HuH-7.5 (cell line): ENCODE results near the gene BLOC1S1.

Experiments used
- DNase-seq: peaks from one replicate; pipeline ENCODE4 v3.0.0; 2011; ENCODE audit warnings: low spot score

The BLOC1S1 gene

DNA sequence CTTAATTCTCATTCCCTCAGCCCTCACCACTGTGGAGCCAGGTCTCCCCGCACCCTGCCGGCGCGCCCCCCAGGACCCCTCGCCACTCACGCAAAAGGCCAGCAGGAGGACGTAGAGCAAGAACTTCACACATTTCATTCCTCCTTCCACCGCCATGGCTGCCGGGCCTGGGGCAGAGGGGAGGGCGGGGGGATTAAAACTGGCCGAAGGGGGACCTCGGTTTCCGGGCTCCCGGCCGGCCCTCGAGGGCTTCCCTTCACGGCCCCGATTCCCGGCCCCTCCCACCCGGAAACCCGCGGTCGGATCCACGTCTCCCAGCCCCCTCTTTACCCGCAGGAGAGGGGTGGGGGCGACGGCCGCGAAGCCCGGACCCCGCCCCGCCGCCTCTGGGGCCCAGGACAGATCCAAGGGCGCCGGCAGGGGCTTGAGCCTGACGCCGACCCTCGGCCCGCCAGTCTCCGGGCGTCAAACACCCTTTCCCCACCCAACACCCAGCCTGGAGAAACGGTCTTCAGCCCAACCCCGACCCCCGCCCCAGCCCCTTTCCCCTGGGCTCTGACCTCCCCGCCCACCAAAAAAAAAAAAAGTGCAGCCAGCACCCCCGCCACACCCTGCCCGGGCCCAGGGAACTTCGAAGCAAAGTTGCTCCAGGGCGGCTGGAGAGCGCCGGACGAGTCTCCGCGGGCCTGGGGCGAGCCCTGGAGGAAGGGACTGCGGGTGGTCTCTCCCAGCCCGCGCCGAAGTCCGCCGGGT is 12.5 kb downstream of the BLOC1S1 start:
- DNase-seq, result no peak

DNA sequence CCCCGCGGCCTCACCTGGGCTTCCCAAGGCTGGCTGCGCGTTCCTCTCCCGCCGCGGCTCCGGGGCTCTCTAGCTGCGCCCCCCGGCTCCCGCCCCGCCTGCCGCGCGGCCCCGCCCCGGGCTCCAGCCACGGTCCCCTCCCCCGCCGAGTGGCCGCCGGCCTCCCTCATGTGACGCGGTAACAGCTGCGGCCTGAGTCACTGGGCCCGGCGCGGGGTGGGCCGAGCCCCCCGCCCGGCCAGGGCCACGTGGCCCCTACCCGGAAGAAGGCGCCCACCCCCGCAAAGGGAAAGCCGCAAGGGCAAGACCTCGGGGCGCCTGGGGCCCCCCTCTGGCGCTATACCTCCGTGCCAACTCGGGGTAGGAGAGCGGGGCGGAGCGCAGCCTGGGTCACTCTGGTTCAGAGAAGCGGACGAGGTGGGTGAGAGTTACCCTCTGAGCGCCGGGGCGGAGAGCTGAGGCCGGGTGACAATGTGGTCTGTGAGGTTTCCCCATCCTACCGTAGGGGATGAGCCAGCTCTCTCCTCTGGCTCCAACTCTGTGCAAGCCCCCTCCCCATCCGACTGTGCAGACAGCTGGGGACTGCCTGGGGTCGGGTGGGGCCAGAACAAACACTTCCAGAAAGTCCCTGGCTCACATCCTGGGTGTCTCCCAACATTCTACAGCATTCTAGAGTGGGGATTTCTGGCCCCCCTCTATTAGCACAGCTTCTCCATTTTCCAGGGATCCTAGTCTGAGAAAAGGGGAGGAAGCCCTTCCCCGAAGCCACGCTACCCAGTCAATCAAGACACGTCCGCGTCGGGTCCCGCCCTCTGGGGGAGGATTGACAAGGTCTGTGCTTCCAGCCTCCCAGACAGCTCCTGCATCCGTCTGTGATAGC is 13.3 kb downstream of the BLOC1S1 start, which contains the start of gene CD63:
TSS of gene CD63 (minus strand) at position 71 of the 880 bp plus-strand sequence. CDS start 668 bp downstream, outside the sequence.
- peak; percentile 96 for DNase-seq

DNA sequence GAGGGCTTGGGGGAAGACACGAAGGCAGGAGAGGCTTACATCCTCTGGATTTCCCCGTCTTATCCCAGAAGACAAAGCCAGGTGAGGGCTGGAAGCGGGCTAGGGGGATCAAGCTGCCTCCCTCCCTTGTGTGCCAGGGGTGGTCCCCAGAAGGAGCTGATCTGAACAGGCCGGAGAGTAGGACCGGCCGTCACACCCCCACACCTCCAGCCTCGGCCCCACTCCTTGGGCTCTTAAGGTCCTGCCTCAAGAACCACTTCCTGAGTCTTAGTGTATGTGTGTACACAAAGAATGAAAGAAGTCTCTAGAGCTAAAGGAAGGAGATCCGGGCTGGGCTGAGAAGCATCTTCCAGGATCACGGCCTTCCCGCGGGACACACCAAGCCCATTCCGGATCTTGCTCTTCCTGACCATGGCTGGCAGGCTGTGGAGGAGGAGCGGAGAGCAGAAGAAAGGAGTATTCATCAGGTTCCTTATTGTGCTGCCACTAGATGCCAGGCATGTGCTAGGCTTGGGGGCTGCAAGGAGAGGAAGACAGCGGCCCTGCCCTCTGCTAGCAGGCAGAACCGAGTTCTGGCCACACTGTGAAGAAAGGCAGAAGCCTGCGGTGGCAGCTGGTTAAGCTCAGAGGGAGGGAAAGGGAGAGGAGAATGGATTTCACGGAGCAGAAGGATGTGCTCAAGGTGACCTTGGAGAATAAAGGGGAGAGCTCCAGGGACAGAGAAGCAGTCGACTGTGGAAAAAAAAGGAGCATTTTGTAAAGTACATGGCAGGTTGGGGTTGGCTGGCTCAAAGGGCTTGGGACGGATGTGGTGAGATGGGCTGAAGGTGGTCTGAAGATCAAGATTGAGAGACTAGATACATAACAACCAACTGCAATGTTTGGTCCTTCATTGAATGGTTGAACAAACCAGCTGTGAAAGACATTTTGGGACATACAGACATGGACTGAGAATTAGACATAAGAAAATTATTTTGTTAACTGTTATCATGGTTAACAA is 14.3 kb downstream of the BLOC1S1 start:
- DNase-seq, result no peak

DNA sequence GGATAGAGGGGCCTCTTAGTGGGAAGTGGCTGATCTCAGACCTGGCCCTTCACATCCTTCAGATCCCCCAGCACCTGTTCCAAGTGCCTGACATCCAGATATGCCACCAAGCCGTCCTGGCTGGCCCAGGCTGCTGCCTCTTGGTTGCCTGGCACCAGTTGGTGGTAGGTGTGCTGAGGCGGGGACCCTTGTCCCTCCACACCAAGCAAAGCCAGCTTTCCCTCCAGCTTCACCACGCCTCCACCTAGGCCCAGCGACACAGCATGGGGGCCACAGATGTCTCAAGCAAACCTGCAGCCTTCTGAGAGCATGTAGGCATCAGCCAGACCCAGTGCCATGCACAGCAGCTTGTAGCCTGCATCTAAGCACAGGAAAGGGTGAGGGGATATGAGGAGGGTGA is 16.4 kb downstream of the BLOC1S1 start:
- DNase-seq, result no peak

DNA sequence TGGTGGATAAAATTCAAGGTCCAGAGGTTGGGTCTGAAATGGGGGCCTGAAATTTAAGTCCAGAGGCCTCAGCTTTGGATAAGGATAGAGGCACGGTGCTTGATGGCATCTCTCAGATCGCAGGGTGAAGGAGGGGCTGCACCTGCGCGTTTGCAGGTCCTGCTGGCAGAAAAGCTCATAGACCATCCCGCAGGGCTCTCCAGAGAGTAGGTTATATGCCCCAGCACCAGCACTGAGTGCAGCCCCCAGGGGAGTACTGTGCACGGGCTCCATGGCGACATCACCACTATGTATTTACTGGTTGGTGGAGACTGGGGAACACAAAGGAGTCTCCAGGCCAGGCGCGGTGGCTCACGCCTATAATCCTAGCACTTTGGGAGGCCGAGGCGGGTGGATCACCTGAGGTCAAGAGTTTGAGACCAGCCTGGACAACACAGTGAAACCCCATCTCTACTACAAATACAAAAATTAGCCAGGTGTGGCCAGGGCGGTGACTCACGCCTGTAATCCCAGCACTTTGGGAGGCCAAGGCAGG is 17.2 kb downstream of the BLOC1S1 start:
- no peak for DNase-seq

DNA sequence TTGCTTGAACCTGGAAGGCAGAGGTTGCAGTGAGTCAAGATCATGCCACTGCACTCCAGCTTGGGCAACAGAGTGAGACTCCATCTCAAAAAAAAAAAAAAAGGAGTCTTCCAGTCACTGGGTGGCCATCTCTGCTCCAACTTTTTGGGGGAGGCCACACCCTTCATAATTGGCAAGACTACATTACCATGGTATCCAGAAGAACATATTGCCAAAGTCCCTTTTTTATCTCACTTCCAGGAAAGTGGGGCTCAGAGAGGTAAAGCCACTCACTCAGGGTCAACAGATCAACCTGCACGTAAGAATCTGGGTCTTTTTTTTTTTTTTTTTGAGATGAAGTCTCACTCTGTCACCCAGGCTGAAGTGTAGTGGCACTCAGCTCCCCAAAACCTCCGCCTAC is 18.0 kb downstream of the BLOC1S1 start:
- no peak for DNase-seq

DNA sequence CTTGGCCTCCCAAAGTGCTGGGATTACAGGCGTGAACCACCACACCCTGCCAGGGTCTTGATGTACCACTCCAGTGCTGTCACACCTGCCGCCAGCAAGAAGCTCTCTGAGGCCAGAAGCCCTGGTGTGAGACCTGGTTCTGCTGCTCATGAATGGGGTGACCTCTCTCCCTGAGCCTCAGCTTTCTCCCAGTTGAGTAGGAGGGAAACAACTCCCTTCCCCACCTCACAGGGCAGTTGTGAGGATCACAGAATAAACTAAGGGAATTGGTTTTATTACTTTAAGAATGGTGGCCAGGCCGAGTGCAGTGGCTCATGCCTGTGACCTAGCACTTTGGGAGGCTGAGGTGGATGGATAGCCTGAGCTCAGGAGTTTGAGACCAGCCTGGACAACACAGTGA is 18.7 kb downstream of the BLOC1S1 start:
- DNase-seq, result no peak

DNA sequence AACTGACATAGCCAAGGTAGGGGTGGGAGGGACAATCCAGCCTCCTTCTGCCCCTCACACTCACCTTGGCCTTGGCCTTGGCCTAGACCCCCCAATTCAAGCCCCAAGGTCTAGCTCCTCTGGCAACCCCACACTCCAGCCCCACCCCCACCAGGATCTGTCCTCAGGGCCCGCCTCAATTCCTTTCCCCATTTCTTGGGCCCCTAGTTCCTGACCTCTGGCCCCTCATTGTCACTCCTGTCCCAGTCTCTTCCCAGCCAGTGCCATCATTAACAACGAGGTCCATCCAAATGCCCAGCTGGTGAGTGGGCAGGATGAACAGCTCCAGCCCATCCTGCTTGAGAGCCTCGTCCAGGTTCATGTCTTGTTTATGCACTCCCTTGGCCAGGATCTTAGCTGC is 20.2 kb downstream of the BLOC1S1 start:
- no peak for DNase-seq

DNA sequence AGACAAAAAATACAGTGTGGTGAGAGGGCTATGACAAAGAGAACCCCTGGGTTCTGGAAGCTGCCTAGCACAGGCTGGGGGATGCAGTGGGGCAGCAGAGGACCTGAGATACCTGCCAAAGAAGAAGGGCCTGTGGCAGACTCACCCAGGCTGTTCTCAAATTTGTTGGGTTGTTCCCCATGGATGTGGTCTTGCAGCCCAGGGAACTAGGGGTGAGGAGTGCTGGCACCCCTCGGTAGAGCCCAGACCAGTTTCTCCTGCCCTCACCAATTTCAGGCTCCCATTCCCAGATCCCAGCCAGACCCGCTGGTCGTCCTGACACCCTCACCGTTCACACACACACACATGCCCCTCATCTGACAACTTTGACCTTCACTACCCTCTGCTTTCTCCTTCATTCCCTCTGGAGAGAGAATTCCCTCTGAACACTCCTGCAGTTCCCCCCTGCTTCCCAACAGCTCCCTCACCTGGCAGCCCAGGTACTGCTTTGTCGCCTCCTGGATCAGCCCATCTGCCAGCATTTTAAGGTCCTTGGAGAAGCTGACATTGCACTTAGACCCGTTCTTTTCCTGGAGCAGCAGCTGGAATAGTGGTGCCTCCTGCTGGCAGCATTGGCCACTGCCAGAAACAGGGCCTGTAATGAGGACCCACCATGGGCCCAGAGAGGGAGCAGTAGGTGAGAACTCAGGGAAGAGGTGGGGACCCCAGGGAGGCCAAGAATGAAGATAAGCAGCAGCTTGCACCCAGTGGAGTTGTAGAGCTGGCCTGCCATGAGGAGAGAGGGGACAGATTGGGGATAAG is 21.1 kb downstream of the BLOC1S1 start:
- peak; percentile 80 for DNase-seq

DNA sequence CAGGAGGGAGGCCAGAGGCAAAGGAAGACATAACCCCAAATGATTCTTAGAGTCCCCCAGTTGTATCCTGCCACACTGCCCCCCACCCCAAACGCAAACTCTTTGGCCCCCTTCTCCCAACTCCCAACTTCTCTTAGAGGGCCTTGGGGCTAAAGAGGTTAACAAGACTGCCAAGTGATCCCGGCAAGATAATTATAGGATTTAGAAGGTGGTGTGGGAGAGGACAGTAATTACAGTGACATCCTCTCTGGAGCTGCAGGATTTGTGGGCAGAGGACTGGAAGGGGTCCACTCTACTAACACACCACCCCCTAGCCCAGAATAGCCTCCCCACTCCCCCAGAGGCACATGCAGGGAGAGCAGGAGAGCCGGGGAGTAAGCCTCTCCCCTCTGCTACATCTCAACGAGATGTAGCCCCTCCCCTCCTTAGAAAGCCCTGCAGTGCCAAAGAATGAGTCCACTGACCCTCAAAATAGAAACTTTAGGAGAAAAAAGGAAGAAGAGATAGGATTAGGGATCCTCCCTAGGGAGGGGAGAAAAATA is 21.8 kb downstream of the BLOC1S1 start:
- DNase-seq, result no peak

DNA sequence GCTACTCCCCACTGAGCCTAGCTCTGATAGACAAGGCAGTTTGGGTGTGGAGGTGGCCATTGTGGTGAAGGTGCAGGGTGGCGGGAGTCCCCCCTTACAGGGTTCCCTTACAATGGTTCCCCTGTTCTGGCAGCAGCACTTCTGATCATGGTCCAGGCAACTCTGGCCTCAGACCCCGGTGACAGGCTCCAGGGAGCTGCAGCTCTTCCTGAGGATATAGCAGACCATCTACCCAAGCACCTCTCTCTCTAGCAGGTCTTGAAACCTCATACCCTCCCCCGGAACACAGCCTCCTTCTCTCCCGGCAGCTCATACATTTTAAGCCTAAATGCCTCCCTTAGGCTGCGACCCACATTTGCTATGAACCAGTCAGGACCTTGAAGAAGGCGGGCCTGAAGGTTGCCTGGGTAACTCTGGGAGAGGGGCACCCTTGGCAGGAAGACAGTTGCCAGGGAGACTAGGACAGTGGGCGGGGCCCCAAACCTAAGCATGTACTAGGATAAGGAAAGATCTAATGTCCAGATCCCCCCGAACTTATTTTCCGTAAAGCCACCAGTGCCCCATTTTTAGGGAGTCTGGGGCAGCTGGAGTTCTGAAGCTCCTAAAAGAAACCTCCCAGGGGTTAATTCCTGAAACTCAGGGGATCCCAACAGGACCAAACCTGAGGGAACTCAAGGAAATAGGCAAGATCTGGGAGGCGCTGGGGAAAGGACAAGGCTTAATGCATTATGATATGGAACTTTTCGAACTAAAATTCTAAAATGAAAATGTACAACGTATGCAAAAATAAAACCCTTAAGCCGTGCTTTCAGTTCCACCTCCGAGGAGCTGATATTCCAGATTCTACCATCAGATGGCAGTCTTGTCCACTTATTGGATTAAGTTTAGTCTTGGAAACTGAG is 22.5 kb downstream of the BLOC1S1 start:
- peak; percentile 59 for DNase-seq

DNA sequence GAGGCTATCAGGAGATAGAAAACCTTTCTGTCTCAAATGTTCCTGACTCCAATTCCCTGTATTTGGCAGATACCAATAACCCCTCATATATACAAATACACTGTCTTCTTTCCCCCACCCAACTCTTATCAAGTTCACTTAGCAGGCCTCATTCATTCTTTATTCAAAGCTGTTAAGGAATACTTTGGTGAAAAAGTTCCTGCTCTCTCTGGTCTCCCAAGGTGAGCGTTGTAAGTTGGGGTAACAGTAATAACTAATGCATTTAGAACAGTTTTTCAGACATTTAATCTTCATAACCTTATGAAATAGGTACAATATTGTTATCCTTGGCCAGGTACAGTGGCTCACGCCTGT is 23.2 kb downstream of the BLOC1S1 start:
- no peak for DNase-seq

DNA sequence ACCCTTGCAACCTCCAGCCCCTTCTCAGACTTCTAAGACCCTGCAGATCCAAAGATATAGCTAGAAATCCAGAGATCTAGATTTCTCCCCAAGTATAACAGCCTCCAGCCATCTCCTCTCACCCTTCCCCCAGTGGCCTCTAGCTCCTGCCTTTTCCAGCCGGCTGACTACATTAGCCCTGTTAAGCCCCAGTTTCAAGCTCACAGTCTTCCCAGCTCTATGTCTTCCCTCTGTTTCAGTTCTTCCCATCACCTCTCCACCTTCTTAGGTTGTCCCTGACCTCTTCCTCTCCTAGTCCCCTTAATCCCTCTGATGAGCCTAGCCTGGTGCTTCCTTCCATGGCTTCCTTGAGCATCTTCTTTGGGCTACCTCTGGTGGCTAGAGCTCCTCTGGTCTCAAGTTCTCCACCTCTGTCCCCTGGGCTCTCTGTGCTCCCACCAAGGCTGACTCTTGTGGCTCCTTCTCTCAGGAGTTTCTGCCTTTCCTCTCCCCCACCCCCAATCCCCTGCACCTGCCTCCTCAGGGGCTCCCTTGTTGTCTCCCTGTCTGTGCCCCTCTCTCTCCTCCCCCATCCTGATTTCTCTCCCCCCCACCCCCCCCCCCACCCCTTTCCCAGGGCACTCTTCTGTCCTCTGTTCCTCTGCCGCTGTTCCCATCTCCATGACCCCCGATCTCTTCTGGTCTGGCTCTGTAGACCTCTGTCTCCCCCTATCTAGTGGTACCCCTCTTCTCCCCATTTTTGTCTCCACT is 26.3 kb downstream of the BLOC1S1 start:
- no peak for DNase-seq

DNA sequence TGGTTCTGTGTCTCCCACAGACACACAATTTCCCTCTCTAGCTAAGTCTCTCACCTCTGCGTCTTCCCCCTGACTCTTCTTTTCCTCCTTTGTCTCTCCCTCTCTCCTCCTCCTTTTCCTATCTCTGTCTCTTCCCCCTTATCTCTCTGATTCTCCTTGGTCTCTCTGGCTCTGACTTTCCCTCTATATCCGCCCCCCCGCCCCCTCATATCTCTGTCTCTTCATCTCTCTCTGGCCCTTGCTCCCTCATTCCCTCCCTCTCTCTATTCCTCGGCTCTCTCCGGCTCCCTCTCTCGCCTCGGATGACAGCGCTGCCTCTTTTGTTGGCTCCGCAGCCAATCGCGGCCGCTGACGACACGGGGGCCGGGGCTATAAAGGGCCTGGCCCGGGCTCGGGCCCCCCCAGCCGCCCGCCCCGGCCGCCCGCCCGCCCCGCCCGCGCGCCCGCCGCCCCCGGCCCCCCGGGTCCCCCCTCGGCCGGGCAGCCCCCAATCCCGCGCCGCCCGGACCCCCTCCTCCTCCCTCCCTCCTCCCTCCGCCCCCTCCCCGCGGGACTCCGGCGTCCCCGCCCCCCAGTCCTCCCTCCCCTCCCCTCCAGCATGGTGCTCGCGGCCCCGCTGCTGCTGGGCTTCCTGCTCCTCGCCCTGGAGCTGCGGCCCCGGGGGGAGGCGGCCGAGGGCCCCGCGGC is 27.0 kb downstream of the BLOC1S1 start, which contains the start of gene GDF11:
TSS of gene GDF11 (plus strand) at position 404 of the 687 bp plus-strand sequence. CDS start at position 599, 195 bp downstream.
- DNase-seq, result peak; percentile 93

DNA sequence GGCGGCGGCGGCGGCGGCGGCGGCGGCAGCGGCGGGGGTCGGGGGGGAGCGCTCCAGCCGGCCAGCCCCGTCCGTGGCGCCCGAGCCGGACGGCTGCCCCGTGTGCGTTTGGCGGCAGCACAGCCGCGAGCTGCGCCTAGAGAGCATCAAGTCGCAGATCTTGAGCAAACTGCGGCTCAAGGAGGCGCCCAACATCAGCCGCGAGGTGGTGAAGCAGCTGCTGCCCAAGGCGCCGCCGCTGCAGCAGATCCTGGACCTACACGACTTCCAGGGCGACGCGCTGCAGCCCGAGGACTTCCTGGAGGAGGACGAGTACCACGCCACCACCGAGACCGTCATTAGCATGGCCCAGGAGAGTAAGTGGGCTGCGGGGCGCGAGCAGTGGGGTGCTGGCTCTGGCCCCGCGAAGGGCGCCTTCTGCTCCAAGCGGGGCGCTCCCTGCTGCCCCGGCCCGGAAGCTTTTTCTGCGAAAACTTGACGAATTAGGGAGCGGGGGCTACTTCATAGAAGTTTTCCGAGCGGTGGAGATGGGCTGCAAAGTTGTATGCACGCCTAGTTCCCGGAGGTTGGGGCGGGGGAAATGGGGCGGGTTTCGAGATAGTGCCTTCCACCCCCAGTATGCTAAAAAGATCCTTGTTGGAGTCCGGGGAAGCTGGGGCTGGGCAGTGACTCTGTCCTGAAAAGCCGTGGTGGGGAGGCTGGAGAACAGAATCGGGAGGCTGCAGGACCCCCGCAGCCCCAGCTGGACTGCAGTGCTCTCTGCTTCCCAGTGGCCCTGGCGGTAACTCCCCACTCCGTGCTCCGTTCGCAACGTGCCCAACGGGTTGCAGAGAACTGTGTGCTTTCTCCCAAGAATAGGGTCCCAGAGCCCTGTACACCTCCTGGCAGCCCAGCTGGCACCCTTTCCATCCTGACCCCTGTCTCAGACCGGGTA is 27.8 kb downstream of the BLOC1S1 start:
- DNase-seq, result peak; percentile 56

DNA sequence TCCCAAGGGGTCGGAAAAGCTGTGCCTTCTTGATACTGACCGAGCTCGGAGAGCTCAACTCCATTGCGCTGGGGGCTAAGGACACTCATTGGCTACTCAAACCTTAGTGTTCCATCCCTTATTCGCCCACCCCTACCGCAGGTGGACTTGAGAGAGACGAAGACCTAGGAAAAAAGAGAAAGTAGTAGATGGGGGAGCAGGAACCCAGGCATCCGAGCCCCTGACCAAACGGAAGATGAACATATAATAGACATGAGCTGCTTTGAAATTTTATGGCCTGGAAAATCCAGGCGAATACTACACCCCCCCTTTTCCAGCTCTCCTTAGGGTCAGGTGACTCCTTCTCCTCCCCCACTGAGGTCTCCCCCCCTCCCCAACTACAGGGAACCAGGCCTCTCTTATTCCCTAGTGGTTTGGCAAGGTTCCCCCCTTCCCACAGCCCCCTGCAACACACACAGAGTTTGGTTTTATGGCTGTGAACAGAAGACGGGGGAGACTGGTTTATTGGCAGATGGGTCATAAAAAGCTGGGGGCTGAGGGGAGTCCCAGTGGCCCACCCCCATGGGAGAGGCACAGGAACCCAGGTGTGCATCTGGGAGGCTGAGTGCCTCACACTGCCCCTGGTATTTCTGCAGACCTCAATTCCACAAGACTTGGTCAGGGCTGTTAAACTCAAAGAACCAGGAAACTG is 28.6 kb downstream of the BLOC1S1 start:
- DNase-seq, result no peak
